ENCODE results near the gene CD276.

The CD276 gene

DNA sequence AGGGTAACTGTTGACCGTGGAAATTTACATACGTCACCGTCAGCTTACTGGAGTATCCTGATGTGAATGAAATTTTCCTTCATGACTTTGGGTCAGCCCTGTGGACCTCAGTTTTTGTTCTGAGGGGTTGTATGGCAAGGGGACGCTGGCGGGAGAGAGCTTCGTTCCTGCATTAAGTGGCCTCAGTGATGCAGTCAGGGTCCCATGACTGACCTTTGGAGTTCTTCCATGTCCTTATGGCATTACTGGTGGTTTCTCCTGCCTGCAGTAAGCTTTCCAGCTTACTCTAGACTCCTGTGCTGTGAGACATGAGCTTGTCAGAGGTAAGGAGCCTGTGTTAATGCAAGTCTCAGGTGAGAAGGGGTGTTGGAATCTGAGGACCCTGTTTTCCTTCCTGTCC is 1.8 kb downstream of the CD276 start:
- Histone ChIP-seq H3K27me3 (ENCODE audit: insufficient read depth, low read length) (no peaks in the 10 kb centered on the region), H3K4me1 (ENCODE audit: insufficient read depth, low read length) (peaks cover 23% of the 10 kb centered on the region; the same call in 1 of the 2 replicates), H3K27ac (ENCODE audit: low read depth, low read length) (no peak overlapping the region), H3K36me3 (ENCODE audit: insufficient read depth, low read length) (no peaks in the 10 kb centered on the region), H3K9ac (ENCODE audit: low read depth, low read length) (no peak overlapping the region), H3K9me3 (ENCODE audit: insufficient read depth, low read depth, low read length) (no peaks in the 10 kb centered on the region), H3K4me3 (ENCODE audit: low read length) (peak overlapping the region; percentile 89)
- 75% methylated on average over 6 of the region's 6 CpGs for WGBS

DNA sequence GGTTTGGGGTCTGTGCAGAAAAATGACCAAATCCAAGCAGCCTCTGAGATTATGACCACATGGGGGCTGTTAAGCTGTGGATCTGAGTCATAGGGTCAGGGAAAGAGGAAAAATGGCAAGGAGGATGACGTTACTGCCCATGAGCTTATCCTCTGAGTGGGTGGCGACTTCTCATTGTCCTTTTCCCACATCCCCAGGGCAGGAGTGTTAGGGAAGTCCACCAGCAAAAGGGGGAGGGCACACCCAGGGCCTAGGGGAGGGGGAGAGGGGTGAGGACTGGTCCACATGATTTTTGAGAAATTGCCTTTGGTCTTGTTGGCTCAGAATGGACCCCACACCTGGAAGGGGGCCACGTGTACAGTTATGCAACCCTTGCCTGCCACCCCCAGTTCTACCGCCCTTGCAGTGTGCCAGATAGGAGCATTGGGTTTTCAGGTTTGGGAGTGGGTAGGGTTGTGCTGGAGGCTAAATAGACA is 2.6 kb downstream of the CD276 start:
- Histone ChIP-seq H3K9me3 (ENCODE audit: insufficient read depth, low read depth, low read length) (no peaks in the 10 kb centered on the region), H3K36me3 (ENCODE audit: insufficient read depth, low read length) (no peaks in the 10 kb centered on the region), H3K4me1 (ENCODE audit: insufficient read depth, low read length) (peaks cover 31% of the 10 kb centered on the region; the same call in 1 of the 2 replicates), H3K27ac (ENCODE audit: low read depth, low read length) (no peak overlapping the region), H3K27me3 (ENCODE audit: insufficient read depth, low read length) (no peaks in the 10 kb centered on the region), H3K4me3 (ENCODE audit: low read length) (no peak overlapping the region), H3K9ac (ENCODE audit: low read depth, low read length) (no peak overlapping the region)
- WGBS = 83% methylated on average over 4 of the region's 4 CpGs

DNA sequence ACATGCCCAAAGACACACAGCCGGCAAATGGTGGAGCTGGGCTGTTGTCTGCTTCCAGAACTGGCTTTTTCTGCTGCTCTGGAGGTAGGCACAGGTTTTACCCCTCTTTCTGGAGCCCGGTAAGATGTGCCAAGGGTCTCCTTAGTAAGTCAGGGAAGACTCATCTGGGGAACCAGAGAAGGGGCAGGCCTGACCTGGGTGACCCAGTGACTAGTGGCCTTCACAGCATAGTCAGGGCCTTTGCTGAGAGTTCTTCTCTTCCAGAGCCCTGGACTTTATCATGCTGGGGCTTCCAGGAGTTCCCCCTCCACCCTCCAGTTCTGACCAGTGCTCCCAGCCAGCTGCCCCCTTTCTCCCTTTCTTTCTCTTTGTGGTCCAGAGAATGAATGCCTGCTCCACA is 3.2 kb downstream of the CD276 start:
- 91% methylated on average over 2 of the region's 2 CpGs for WGBS
- no peak overlapping the region for H3K27ac ChIP-seq (ENCODE audit: low read depth, low read length)
- no peaks in the 10 kb centered on the region for H3K27me3 ChIP-seq (ENCODE audit: insufficient read depth, low read length)
- H3K9me3 ChIP-seq (ENCODE audit: insufficient read depth, low read depth, low read length) = no peaks in the 10 kb centered on the region
- H3K4me3 ChIP-seq (ENCODE audit: low read length) = no peak overlapping the region
- peaks cover 36% of the 10 kb centered on the region for H3K4me1 ChIP-seq (ENCODE audit: insufficient read depth, low read length)
- no peak overlapping the region for H3K9ac ChIP-seq (ENCODE audit: low read depth, low read length)
- H3K36me3 ChIP-seq (ENCODE audit: insufficient read depth, low read length) = no peaks in the 10 kb centered on the region

DNA sequence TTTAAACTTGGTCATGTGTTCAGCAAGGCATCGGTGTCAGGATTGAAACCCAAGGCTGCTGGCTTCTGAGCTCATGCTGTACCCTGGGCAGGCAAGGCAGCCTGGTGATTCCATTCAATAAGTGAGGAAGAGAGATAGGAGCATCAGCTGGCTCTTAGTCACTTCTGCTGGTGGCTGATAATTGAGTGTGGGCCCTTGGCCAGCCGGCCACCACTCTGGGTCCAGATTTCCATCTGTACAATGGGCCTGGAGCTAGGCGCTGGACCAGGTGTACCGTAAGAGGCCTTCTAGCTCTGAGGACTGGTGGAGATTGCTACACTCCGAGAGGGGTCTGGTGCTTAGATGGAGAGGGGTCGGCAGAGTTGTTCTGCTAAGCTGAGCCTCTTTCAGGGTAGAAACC is 4.3 kb downstream of the CD276 start:
- H3K27ac ChIP-seq (ENCODE audit: low read depth, low read length) = no peak overlapping the region
- no peaks in the 10 kb centered on the region for H3K9me3 ChIP-seq (ENCODE audit: insufficient read depth, low read depth, low read length)
- WGBS = 93% methylated on average over 6 of the region's 6 CpGs
- peaks cover 4% of the 10 kb centered on the region; the same call in 1 of the 2 replicates for H3K36me3 ChIP-seq (ENCODE audit: insufficient read depth, low read length)
- peaks cover 36% of the 10 kb centered on the region for H3K4me1 ChIP-seq (ENCODE audit: insufficient read depth, low read length)
- H3K9ac ChIP-seq (ENCODE audit: low read depth, low read length) = no peak overlapping the region
- H3K4me3 ChIP-seq (ENCODE audit: low read length) = no peak overlapping the region
- no peaks in the 10 kb centered on the region for H3K27me3 ChIP-seq (ENCODE audit: insufficient read depth, low read length)

DNA sequence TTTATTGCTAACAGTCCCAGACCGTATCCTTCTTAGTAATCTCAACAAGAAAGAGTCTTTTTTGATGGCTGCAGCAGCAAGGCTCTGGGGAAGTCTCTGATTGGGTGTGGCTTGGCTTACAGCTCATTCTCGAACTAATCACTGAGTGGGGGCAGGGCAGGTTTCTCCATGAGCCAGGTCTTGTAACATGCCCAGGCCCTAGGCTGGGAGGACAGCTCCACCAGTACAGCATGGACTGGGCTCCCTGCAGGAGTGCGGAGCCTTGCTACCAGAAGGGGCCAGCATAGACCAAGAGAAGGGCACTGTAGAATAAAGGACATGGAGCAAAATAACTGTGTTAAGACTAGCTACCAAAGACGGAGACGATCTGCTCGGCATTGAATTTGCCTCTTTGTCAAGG is 7.2 kb downstream of the CD276 start:
- Histone ChIP-seq H3K9me3 (ENCODE audit: insufficient read depth, low read depth, low read length) (no peaks in the 10 kb centered on the region), H3K4me1 (ENCODE audit: insufficient read depth, low read length) (peaks cover 37% of the 10 kb centered on the region), H3K27me3 (ENCODE audit: insufficient read depth, low read length) (no peaks in the 10 kb centered on the region), H3K27ac (ENCODE audit: low read depth, low read length) (no peak overlapping the region), H3K36me3 (ENCODE audit: insufficient read depth, low read length) (peaks cover 4% of the 10 kb centered on the region; the same call in 1 of the 2 replicates), H3K9ac (ENCODE audit: low read depth, low read length) (no peak overlapping the region), H3K4me3 (ENCODE audit: low read length) (no peak overlapping the region)
- 63% methylated on average over 6 of the region's 6 CpGs for WGBS

DNA sequence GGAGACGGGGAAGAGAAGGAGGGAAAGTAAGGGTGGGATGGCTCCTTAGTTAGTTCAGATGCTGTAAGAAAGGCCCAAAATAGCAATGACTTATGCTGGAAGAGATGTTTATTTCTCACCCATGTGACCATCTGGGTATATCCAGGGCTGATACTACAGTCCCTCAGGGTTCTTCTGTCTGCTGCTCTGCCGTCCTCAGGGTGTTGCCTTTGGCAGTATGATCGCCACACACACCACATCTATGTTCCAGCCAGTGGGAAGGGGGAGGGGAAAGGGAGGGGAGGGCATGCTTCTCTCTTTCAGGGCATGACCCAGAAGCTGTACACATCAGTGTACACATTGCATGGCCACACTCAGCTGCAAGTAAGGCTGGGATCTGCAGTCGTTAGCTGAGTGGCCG is 10.2 kb downstream of the CD276 start:
- peaks cover 34% of the 10 kb centered on the region for H3K4me1 ChIP-seq (ENCODE audit: insufficient read depth, low read length)
- H3K9ac ChIP-seq (ENCODE audit: low read depth, low read length) = no peak overlapping the region
- 86% methylated on average over 4 of the region's 5 CpGs for WGBS
- no peak overlapping the region for H3K27ac ChIP-seq (ENCODE audit: low read depth, low read length)
- H3K36me3 ChIP-seq (ENCODE audit: insufficient read depth, low read length) = peaks cover 8% of the 10 kb centered on the region; the same call in 1 of the 2 replicates
- H3K9me3 ChIP-seq (ENCODE audit: insufficient read depth, low read depth, low read length) = no peaks in the 10 kb centered on the region
- no peaks in the 10 kb centered on the region for H3K27me3 ChIP-seq (ENCODE audit: insufficient read depth, low read length)
- H3K4me3 ChIP-seq (ENCODE audit: low read length) = no peak overlapping the region

DNA sequence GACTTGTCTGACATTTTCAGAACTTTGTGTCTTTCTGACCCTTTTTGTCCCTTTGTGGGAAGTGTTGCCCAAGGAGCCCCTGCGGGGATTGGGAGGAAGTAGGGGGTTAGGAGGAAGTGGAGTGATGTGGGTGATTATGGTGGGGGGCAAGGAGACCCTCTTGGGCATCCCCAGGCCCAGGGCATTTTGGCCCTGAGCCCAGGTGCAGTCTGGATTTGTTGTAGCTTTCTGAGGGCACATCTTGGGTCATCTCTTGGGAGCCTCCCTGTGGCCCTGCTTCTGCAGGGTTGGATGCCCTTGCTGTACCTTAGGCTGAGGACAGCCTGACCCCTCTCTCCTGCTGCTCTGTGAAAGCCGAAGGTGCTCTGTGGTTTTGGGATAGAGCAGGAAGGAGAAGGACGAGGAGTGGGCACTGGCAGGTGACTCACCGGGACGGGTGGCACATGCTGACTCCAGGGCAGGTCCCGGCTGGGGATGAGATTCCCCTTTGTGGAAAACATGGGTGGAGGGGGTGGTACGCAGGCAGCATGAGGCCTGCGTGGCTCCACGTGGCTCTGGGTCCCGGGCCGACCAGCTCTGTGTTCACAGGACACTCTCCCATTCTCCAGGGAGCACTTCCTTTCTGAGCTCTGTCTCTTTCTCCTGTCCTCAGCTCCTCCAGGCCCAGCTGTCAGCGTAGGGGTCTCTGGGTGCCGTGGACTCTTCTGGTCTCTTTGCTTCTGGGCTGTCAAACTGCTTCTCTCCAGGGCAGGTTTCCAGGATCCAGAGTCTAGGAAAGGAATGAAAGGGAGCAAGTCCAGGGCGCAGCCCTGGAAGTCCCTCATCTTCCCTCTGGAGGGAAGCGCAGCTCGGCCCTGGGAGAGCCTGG is 11.8 kb downstream of the CD276 start:
- 85% methylated on average over 16 of the region's 16 CpGs for WGBS
- peak overlapping the region; percentile 46 for H3K27ac ChIP-seq (ENCODE audit: low read depth, low read length)
- H3K36me3 ChIP-seq (ENCODE audit: insufficient read depth, low read length) = peaks cover 8% of the 10 kb centered on the region; the same call in 1 of the 2 replicates
- no peaks in the 10 kb centered on the region for H3K27me3 ChIP-seq (ENCODE audit: insufficient read depth, low read length)
- H3K4me1 ChIP-seq (ENCODE audit: insufficient read depth, low read length) = peaks cover 31% of the 10 kb centered on the region
- H3K9ac ChIP-seq (ENCODE audit: low read depth, low read length) = no peak overlapping the region
- no peaks in the 10 kb centered on the region for H3K9me3 ChIP-seq (ENCODE audit: insufficient read depth, low read depth, low read length)
- H3K4me3 ChIP-seq (ENCODE audit: low read length) = no peak overlapping the region

DNA sequence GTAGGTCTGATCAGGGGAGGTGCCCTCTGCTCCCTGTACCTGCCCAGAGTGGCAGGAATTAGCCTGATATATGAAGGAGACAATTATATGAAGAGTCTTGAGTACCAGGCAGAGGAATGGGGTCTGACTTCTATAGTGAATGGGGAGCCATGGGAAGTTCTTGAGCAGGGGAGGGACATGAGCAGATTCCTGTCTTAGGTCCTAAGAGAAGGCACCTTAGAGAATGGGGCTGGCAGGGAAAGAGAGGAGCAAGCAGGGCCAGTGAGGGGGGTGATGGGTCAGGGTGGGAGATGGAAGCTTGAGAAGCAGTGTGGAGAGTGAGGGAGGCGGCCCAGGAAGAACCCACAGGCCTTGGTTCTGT is 12.4 kb downstream of the CD276 start:
- WGBS = 80% methylated on average over 1 of the region's 1 CpG
- Histone ChIP-seq H3K9me3 (ENCODE audit: insufficient read depth, low read depth, low read length) (no peaks in the 10 kb centered on the region), H3K27ac (ENCODE audit: low read depth, low read length) (peak overlapping the region; percentile 46; the same call in 1 of the 2 replicates), H3K9ac (ENCODE audit: low read depth, low read length) (no peak overlapping the region), H3K27me3 (ENCODE audit: insufficient read depth, low read length) (no peaks in the 10 kb centered on the region), H3K36me3 (ENCODE audit: insufficient read depth, low read length) (peaks cover 12% of the 10 kb centered on the region; the same call in 1 of the 2 replicates), H3K4me1 (ENCODE audit: insufficient read depth, low read length) (peaks cover 25% of the 10 kb centered on the region; the same call in 1 of the 2 replicates), H3K4me3 (ENCODE audit: low read length) (no peak overlapping the region)

DNA sequence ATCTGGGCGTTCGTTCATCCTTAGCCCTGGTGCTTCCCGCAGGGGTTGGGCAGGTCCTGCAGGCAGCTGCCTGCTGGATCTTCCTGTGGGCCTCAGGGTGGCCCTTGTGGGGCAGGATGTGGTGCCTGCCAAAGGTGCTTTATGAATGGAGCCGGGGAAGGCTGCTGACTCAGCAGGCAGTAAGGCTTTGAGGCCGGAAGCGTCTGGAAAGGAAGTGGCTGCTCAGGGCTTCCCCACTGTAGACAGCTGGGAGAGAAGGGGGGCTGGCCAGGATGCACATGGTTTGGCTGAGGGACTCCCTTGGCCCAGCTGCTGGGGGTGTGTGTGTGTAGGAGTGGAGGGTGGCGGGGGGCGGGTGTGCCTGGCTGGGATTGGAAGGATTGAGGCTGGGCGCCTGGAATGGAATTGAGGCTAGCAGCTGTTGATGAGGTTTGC is 12.9 kb downstream of the CD276 start:
- H3K4me3 ChIP-seq (ENCODE audit: low read length) = no peak overlapping the region
- H3K36me3 ChIP-seq (ENCODE audit: insufficient read depth, low read length) = peaks cover 16% of the 10 kb centered on the region; the same call in 1 of the 2 replicates
- WGBS = 53% methylated on average over 9 of the region's 9 CpGs
- no peaks in the 10 kb centered on the region for H3K9me3 ChIP-seq (ENCODE audit: insufficient read depth, low read depth, low read length)
- H3K4me1 ChIP-seq (ENCODE audit: insufficient read depth, low read length) = peaks cover 21% of the 10 kb centered on the region; the same call in 1 of the 2 replicates
- no peak overlapping the region for H3K9ac ChIP-seq (ENCODE audit: low read depth, low read length)
- no peaks in the 10 kb centered on the region for H3K27me3 ChIP-seq (ENCODE audit: insufficient read depth, low read length)
- H3K27ac ChIP-seq (ENCODE audit: low read depth, low read length) = no peak overlapping the region

DNA sequence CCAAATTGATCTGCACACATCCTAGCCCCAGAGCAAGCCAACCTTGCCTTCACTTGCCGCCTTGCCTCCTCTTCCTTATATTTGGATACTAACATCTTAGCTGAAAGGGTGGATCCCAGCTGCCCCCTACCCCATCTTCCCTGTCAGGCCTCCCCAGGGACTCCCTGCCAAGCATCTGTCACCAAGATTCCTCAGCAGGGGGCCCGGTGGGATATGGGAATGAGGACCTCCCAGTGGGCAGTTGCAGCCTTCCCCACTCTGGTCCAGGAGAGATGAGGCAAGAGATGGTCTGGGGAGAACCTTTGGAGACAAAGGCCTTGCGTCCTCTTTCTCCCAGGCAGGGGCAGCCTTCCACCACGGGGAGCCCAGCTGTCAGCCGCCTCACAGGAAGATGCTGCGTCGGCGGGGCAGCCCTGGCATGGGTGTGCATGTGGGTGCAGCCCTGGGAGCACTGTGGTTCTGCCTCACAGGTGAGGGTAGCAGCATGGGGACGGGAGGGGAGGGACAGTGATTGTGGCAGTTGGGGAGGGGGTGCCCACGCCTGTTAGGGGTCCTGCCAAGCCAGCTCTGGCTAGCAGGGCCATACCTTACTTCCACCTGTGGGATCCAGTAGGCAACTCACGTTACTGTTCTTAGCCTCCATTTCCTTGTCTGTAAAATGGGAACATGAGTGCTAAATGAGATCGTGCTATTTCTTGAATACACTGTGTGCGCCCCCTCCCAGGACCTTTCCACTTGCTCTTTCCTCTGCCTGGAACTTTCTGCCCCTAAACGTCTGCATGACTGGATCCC is 15.3 kb downstream of the CD276 start:
- 90% methylated on average over 14 of the region's 14 CpGs for WGBS
- Histone ChIP-seq H3K27ac (ENCODE audit: low read depth, low read length) (no peak overlapping the region), H3K4me3 (ENCODE audit: low read length) (no peak overlapping the region), H3K27me3 (ENCODE audit: insufficient read depth, low read length) (no peaks in the 10 kb centered on the region), H3K9ac (ENCODE audit: low read depth, low read length) (no peak overlapping the region), H3K4me1 (ENCODE audit: insufficient read depth, low read length) (peaks cover 19% of the 10 kb centered on the region; the same call in 1 of the 2 replicates), H3K9me3 (ENCODE audit: insufficient read depth, low read depth, low read length) (no peaks in the 10 kb centered on the region), H3K36me3 (ENCODE audit: insufficient read depth, low read length) (peaks cover 26% of the 10 kb centered on the region)

Measured in HUES64 (cell line).